GM12801 (cell line): ENCODE results near the gene A3GALT2.

ENCODE experiments used
- TF ChIP-seq, protein P1 (sequence below): IDR thresholded peaks from one replicate; pipeline ENCODE4 v1.5.1; 2011; ENCODE audit warnings: control low read depth; ENCODE audit not compliant: insufficient read length; ENCODE audit errors: extremely low read depth

A3GALT2 gene

DNA sequence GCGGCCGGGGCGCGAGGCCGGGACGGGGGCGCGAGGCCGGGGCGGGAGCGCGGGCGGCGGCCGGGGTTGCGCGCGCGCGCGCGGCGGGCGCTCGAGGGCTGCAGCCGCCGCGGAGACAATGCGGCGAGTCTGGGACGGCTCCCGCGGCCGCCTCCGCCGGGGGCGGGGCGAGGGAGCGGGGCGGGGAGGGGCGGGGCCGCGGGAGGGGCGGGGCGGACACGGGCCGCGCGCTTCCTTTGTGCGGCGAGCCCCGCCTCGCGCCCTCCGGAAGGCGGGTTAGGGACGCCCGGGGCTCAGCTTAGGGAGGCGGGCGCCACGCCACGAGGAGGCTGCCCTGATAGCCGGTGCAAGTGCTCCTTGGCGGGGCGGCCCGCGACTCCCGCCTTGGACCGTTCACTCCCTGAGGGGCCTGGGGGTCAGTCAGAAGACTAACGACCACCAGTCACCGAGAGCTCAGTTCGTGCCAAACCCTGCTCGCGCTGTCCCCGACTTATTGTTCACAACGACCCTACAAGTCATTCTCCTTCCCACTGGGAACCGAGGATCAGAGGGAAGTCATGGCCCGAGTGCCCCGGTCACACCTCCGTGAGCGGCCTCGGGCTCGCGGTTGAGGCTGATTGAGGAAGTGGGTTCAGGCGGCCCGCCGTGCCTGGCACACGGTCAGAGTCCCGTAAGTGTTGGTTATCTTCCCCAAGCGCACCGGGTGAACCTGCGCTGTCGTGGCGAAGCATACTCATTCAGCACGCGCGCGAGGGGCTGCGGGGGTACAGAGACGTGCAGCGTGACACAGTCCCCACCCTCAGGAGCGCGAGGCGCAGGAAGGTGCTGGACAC, 29.1 kb upstream of the A3GALT2 start:
- TF ChIP-seq, protein P1, sequence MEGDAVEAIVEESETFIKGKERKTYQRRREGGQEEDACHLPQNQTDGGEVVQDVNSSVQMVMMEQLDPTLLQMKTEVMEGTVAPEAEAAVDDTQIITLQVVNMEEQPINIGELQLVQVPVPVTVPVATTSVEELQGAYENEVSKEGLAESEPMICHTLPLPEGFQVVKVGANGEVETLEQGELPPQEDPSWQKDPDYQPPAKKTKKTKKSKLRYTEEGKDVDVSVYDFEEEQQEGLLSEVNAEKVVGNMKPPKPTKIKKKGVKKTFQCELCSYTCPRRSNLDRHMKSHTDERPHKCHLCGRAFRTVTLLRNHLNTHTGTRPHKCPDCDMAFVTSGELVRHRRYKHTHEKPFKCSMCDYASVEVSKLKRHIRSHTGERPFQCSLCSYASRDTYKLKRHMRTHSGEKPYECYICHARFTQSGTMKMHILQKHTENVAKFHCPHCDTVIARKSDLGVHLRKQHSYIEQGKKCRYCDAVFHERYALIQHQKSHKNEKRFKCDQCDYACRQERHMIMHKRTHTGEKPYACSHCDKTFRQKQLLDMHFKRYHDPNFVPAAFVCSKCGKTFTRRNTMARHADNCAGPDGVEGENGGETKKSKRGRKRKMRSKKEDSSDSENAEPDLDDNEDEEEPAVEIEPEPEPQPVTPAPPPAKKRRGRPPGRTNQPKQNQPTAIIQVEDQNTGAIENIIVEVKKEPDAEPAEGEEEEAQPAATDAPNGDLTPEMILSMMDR, result no peak

DNA sequence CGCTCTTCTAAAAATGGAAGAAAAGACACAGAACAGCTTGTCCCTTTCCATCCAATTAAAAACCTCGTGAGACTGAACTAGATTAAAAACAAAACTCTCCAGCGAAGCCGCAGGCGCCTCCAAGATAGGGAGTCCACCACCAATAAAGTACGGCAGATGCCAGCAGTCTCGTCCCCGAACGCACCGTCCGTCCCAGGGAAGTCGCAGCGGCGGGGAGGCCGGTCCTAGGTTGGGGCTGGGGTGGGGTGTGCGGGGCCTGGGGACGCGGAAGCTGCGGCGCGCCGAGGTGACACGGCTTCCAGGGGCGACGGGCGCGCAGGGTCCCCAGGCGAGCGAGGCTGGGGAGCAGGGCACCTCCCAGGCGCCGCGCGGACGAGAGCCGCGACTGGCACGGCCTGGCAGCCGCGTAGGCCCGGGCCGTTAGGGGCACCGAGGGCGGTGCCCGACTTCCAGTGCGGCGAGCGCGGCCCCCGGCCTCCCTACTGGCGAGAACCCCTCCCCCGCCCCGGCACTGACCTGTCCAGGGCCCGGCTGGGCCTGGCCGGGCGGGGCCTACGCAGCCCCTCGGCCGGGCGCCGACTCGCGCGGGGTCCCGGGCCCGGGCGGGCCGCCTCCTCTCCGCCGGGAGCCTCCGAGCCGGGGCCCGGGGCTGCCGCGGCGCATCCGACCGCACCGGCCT, 28.3 kb upstream of the A3GALT2 start:
- TF ChIP-seq, protein P1, result no peak

DNA sequence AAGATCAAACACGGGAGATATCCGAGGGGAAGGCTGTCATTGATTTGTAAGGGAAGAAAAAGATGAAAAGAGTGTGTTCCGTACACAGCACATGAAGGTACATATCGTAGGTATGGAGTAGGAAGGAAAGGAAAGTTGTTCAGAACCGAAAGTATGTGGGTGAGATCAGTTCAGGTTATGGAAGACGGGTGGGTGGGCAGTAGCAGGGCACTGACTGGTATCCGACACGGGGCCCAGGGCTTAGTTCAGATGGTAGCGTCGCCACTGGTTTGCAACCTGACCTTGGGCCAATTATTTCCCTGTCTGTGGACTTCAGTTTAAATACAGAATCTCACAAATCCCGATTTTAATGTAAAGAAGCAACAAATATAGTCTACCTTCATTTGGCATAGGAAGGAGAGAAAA, 27.8 kb upstream of the A3GALT2 start:
- TF ChIP-seq, protein P1, result no peak

DNA sequence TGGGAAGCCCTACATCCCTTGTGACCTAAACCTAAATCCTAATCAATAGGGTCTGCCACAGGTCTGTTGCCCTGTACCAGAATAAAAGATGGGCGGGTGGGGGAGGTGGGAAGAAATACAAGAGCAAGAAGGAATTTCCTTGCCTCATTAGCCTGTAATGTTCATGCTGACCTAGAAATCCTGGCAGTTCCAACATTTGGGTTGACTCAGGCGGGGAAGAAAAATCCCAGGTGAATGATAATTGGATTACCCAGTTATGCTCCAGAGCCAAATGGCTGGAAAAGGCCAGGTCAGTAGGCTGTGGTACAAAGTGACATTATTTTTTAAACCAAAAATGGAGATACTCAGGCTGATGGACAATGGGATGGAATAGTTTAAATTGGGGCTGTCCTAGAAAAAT, 27.3 kb upstream of the A3GALT2 start:
- TF ChIP-seq, protein P1, result no peak

DNA sequence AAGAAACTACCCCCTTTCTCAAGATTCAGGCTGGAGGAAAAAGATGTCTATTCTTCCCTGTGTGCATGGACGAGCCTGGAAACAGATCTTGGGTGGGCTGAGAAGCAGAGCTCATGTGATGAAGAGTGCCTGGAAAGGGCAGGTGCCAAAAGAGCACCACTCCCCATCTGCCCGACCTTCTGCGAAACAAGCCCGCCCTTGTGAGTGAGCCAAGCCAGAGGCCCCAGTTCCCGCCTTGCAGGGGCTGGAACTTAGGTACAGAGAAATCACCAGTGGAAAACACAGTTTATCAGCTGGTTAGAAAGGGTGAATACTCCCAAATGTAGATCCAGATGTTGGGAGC, 26.7 kb upstream of the A3GALT2 start:
- TF ChIP-seq, protein P1, result no peak

DNA sequence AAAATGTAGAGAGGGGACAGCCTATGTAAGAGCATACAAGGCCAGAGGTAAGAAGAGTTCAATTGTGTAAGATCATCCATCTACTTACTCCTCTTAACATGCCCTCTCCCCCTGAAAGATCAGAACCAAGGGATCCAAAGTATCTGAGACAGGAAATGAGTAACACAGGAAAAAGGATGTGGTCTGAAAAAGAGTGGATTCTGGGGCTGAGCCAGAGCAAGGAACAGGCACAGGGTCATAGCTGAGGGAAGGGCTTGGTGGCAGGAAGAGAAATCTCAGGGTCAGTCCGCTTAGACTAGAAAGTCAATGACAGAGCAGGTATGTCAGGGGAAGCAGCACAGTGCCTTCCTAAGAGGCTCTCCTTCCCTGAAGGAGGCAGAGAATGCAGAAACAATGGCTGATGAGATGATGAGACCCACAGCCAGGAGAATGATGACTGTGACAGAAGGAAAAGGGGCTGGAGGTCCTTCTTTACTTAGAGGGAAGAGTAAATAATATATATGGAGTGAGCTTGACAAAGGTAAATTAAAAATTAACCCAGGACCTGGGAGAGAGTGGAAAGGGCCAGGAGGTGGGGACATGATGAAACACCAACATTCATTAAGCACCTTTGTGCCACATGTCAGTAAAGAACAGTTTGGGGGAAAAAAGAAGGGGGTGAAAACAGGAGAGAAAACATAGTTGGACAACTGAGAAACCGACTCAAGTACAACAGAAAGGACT, 26.2 kb upstream of the A3GALT2 start:
- TF ChIP-seq, protein P1, result no peak

DNA sequence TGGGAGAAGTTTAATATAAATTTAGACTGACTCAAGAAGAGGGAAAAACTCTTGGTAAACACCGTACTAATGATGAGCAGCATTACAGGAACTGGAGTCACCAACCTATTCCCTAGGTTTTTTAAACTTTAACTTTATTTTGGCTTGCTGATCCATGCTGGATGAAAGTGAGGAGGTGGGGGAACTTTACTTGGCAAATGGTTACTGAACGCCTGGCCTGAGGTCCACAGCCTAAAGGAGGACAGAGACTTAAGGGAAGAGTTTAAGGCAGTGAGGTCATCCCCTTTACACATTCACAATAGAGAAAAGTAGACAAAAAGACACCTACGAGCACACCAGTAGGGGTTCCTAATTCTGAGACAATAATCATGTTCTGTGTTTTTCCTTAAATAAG, 25.6 kb upstream of the A3GALT2 start:
- TF ChIP-seq, protein P1, result no peak
